Measurements from ENCODE around the gene DAPK1. TPM values are rescaled to one million over a fixed set of nuclear protein-coding genes. Genes with fewer than 3 reads are reported as not detected.

Gene DAPK1
- total and polyA plus RNA-seq, 2 donors (not counting 1 experiment from before 2014, with no cell fraction given): 1.7 to 2.8 TPM

DNA sequence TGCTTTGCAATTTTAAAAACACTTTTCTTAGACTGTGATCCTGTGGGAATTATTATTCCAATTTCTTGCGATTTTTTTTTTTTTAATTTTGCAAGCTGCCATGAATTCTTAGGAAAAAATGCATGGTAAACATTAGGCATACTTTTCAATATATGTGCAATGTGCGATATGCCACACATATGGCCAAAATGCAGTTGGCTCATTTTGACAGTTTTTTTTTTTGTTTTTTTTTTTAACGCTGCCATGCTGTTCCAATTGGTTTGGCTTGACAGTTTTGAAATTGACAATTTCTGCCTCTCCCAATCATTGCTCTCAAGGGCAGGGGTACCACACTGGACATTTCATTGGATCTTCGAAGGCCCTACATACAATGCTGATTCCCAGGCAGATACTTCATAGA lies 36.4 kb downstream of the DAPK1 start:
- Mint-ChIP-seq H3K4me3 (no peak overlapping the region), H3K4me1 (no peaks in the 10 kb centered on the region), H3K27ac (no peak overlapping the region), H3K9me3 (ENCODE audit: insufficient read depth) (no peaks in the 10 kb centered on the region), H3K27me3 (peaks cover 4% of the 10 kb centered on the region)
- Histone ChIP-seq H3K79me2 (ENCODE audit: control insufficient read depth, insufficient read depth, low read length) (no peaks in the 10 kb centered on the region), H3K9me3 (ENCODE audit: control extremely low read depth in 1 of 3, control insufficient read depth in 2 of 3, insufficient read depth in 1 of 3, low read length in 2 of 3) (no peaks in the 10 kb centered on the region), H4K20me1 (ENCODE audit: control insufficient read depth, insufficient read depth, low read length, poor library complexity, severe bottlenecking) (no peaks in the 10 kb centered on the region), H3K27me3 (replicated peaks in 1 of 4; ENCODE audit: control extremely low read depth in 1 of 4, control insufficient read depth in 3 of 4, insufficient read depth in 4 of 4, low read length in 3 of 4) (no peaks in the 10 kb centered on the region), H2AFZ (ENCODE audit: insufficient read depth, low read depth, low read length, poor library complexity, severe bottlenecking) (no peak overlapping the region), H3K9ac (ENCODE audit: low read length) (no peak overlapping the region), H3K36me3 (replicated peaks in 1 of 2; ENCODE audit: control extremely low read depth in 1 of 2, control insufficient read depth in 1 of 2, extremely low read depth in 1 of 2, insufficient read depth in 2 of 2, low read length in 1 of 2) (no peaks in the 10 kb centered on the region), H3K4me2 (replicated peaks; ENCODE audit: low read depth, low read length, poor library complexity, severe bottlenecking) (no peak overlapping the region), H3K4me1 (ENCODE audit: control insufficient read depth in 2 of 2, insufficient read depth in 2 of 2, low read length in 2 of 2) (no peaks in the 10 kb centered on the region), H3K27ac (ENCODE audit: low read length in 2 of 2) (no peak overlapping the region), H3K4me3 (ENCODE audit: control extremely low read depth in 1 of 5, extremely low read depth in 1 of 5, insufficient read depth in 1 of 5, low read depth in 2 of 5, low read length in 4 of 5) (no peak overlapping the region)
- TF ChIP-seq EZH2 (IDR thresholded peaks at IDR 0.05; ENCODE audit: borderline replicate concordance, insufficient read depth, low read depth, low read length, poor library complexity, severe bottlenecking) (no peak), CTCF (IDR thresholded peaks at IDR 0.05) (no peak)
- POLR2A ChIA-PET: no interaction called here
- intact Hi-C loops (cut with micrococcal nuclease): no loop called here
- WGBS (ENCODE audit: insufficient coverage): 90% methylated on average over 2 of the region's 4 CpGs
- no peak for ATAC-seq (ENCODE audit: low read depth)
- DNase-seq: no peak
- CTCF ChIA-PET: no interaction called here

DNA sequence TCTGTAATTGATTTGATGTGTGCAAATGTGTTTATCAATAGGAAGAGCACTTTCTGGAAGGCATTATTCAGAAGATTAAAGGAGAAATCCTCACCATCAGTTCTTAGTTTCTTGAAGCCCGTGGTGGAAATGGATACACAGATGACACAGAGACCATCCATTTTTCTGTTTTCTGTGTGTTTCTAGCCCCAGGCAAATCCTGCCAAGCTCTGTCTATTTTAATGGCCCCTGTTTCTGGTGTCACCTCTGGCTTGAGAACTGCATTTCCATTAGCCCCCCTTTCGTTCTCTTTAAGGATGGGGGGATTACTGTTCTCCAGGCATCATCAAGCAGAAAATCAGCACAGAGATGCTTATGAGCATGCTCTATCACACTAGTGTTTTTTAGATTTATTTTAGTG lies 37.3 kb downstream of the DAPK1 start:
- ATAC-seq (ENCODE audit: low read depth) (no peak), DNase-seq (no peak)
- Mint-ChIP-seq H3K27ac (no peak overlapping the region), H3K4me3 (no peak overlapping the region), H3K27me3 (peaks cover 4% of the 10 kb centered on the region), H3K4me1 (no peaks in the 10 kb centered on the region), H3K9me3 (ENCODE audit: insufficient read depth) (no peaks in the 10 kb centered on the region)
- H3K27me3 ChIP-seq (replicated peaks in 1 of 4; ENCODE audit: control extremely low read depth in 1 of 4, control insufficient read depth in 3 of 4, insufficient read depth in 4 of 4, low read length in 3 of 4): no peaks in the 10 kb centered on the region
- ChIA-PET POLR2A (no interaction called here), CTCF (no interaction called here)
- H3K36me3 ChIP-seq (replicated peaks in 1 of 2; ENCODE audit: control extremely low read depth in 1 of 2, control insufficient read depth in 1 of 2, extremely low read depth in 1 of 2, insufficient read depth in 2 of 2, low read length in 1 of 2): no peaks in the 10 kb centered on the region
- H4K20me1 ChIP-seq (ENCODE audit: control insufficient read depth, insufficient read depth, low read length, poor library complexity, severe bottlenecking): no peaks in the 10 kb centered on the region
- no peak overlapping the region for H3K4me2 ChIP-seq (replicated peaks; ENCODE audit: low read depth, low read length, poor library complexity, severe bottlenecking)
- no peak overlapping the region for H3K27ac ChIP-seq (ENCODE audit: low read length in 2 of 2)
- no peak overlapping the region for H3K4me3 ChIP-seq (ENCODE audit: control extremely low read depth in 1 of 5, extremely low read depth in 1 of 5, insufficient read depth in 1 of 5, low read depth in 2 of 5, low read length in 4 of 5)
- H3K4me1 ChIP-seq (ENCODE audit: control insufficient read depth in 2 of 2, insufficient read depth in 2 of 2, low read length in 2 of 2): no peaks in the 10 kb centered on the region
- H3K9me3 ChIP-seq (ENCODE audit: control extremely low read depth in 1 of 3, control insufficient read depth in 2 of 3, insufficient read depth in 1 of 3, low read length in 2 of 3): no peaks in the 10 kb centered on the region
- H2AFZ ChIP-seq (ENCODE audit: insufficient read depth, low read depth, low read length, poor library complexity, severe bottlenecking): no peak overlapping the region
- intact Hi-C loops (cut with micrococcal nuclease): no loop called here
- 100% methylated on average over 1 of the region's 2 CpGs for WGBS (ENCODE audit: insufficient coverage)
- TF ChIP-seq EZH2 (IDR thresholded peaks at IDR 0.05; ENCODE audit: borderline replicate concordance, insufficient read depth, low read depth, low read length, poor library complexity, severe bottlenecking): no peak
- TF ChIP-seq CTCF (IDR thresholded peaks at IDR 0.05): no peak
- H3K9ac ChIP-seq (ENCODE audit: low read length): no peak overlapping the region
- no peaks in the 10 kb centered on the region for H3K79me2 ChIP-seq (ENCODE audit: control insufficient read depth, insufficient read depth, low read length)
